GM12873 (cell line): ENCODE data around the gene IGFL1.

ENCODE experiments used
- CTCF ChIP-seq: IDR thresholded peaks from 2 replicates; pipeline ENCODE4 v1.5.1; 2012; ENCODE audit warnings: low read depth, mild to moderate bottlenecking, moderate library complexity, low read length, control low read depth; ENCODE audit not compliant: insufficient read depth; ENCODE audit errors: missing control alignments

The IGFL1 gene

DNA sequence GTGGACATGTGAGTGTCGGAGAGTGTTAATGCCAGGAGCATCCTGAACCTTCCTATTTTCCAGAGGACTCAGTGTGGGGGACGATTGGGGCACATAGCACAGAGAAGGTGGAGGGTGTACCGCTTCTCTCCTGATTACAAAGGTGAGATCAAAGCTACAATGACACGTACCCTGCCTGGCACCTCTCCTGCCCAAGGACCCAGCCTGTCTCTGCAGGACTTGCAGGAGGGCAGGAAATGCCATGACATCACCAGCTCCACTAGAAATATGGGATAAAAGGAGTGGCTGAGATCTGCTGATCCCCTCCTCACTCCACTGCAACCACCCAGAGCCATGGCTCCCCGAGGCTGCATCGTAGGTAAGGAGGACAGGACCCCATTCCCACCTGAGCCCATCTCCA lies at the start of gene IGFL1:
TSS of gene IGFL1 (plus strand) at position 301 of the 400 bp plus-strand sequence. CDS start at position 334, 33 bp downstream.
- no peak for TF ChIP-seq CTCF

- TF ChIP-seq CTCF: no peak
Measured at GRCh38 chr19:46180701-46181387, 48.7 kb upstream of the IGFL1 start.

DNA sequence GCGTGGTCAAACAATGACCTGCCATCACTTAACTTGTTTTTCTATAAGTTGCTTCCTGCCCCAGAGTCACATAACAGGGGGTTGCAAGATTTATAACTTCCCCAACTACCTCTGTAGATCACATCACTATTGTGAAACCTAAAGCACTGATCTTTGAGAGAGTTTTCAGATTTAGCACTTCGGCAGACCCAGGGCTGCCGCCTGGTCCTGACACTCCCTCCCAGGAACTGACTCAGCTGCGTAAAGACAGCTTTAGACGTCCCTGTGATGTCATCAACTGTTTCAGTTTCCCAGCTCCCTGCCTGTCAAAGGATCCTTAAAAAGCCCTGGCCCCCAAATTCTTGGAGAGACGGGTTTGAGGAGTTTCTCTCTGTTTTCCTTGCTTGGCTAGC lies 48.2 kb upstream of the IGFL1 start:
- TF ChIP-seq CTCF: no peak

GRCh38 chr19:46182476-46182875 lies 47.1 kb upstream of the IGFL1 start:
- TF ChIP-seq CTCF: no peak

DNA sequence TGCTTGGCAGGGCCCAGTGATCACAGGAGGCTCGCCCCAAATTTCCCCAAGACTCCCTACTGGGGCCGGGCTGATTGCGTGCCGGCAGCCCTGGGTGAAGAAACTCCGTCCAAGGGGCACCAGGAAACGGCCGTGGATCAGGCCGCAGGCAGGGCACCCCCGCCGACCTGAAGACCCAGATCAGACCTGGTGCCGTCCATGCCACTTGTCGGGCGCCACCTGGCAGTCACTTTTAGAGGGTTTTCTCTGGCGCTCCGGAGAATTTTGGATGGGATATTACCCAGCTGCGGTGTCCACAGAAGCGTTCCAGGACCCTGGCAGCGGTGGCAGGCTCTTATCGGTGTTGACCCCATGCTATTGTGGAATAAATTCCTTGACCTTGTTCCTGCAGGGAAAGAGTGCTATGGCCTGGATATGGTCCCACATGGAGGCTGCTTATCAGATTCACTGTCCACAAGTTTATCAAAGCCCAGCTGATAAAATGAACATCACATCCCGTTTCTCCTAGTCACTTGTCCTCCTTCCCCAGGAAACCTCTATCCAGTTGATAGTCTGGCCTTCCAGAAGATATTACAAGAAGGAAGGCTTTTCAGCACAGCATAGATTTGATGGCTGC lies 43.3 kb upstream of the IGFL1 start:
- no peak for TF ChIP-seq CTCF

DNA sequence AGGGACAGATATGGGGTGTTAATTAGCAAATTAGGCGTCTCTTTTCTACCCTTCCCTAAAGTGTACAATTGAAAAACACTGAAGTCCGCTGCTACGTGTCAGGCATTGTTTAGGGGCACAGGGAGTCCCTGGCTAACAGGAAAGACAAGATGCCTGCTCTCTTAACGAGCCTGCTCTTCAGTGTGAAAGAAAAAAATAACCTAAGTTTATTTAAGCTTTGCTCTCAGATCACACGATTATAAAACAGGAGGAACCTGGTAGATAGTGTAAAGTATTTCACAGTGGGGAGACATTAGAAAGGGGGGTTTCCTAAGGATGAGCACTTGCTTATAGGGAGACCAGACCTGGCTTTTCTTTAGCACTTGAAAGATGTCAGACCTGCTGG lies 42.8 kb upstream of the IGFL1 start:
- TF ChIP-seq CTCF: no peak

GRCh38 chr19:46189971-46190888 lies 39.3 kb upstream of the IGFL1 start:
- no peak for TF ChIP-seq CTCF
